IPS-18c (cell line): ENCODE measurements around the gene SLC15A3.

ENCODE experiments used
- H3K4me3 ChIP-seq: 2 replicates; pipeline ENCODE4 v1.7.0; 2013; ENCODE audit warnings: low read depth, mild to moderate bottlenecking, low read length, moderate library complexity; ENCODE audit not compliant: insufficient read depth
- H3K9me3 ChIP-seq: one replicate; pipeline ENCODE4 v1.6.1; 2013; ENCODE audit warnings: mild to moderate bottlenecking, low read length, moderate library complexity; ENCODE audit not compliant: control insufficient read depth, insufficient read depth

The SLC15A3 gene

GRCh38 chr11:60897496-60897895 is 54.5 kb downstream of the SLC15A3 start:
- Histone ChIP-seq H3K9me3 (no peaks in the 10 kb centered on the region), H3K4me3 (no peak overlapping the region)

DNA sequence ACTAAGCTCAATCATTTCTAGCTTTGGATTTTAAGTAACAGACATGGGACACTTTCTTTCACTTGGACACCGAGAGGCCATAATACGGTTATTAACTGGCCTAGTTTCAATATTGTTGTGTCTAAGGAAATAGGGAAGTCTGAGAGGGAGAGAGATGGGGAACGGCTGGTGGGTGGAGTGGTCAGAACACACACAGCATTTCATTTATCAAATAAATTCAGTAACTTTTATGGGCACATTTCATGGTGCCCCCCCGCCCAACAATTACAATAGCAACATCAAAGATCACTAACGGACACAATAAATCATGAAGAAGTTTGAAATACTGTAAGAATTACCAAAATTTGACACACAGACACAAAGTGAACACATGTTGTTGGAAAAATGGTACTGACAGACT is 56.3 kb downstream of the SLC15A3 start:
- H3K9me3 ChIP-seq: no peaks in the 10 kb centered on the region
- no peak overlapping the region for H3K4me3 ChIP-seq

GRCh38 chr11:60891103-60891741 is 60.8 kb downstream of the SLC15A3 start:
- H3K4me3 ChIP-seq: no peak overlapping the region
- H3K9me3 ChIP-seq: no peaks in the 10 kb centered on the region

DNA sequence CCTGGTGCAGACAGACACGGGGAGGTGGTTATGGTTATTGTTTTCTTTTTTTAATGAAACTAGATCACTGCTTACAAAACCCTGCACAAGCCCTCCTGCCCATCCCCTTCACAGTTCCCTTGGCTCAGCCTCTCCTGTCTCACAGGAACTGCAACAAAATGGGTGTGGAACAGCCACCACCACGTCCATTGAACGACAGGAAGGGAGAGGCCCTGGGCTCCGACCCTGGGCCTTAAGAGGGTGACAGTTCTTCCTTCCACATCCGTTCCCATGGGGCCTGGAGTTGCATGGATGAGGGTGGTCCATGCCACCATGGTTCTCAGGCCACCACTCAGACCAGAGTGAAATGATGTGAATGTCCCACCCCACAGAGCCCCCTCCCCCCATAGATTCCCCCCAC is 61.3 kb downstream of the SLC15A3 start:
- Histone ChIP-seq H3K9me3 (no peaks in the 10 kb centered on the region), H3K4me3 (no peak overlapping the region)

GRCh38 chr11:60889869-60890311 is 62.1 kb downstream of the SLC15A3 start:
- no peak overlapping the region for H3K4me3 ChIP-seq
- H3K9me3 ChIP-seq: no peaks in the 10 kb centered on the region

DNA sequence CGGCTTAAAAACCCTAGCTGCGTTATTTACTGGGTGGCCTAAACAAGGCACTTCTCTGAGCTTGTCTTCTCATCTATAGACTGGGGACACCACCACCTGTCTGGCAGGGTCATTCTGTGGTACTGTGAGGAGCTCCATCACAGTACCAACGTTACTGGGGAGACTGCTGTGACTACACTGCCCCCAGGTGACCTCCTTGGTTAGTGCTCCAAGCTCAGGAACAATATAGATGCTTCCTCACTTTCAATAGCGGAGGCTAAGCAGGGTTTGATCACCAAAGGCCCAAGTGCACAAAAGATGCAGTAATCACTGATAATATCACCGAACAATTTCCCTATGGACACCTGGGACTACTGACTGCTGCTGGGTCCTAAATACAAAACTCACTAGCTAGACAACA is 64.4 kb downstream of the SLC15A3 start:
- Histone ChIP-seq H3K4me3 (no peak overlapping the region), H3K9me3 (no peaks in the 10 kb centered on the region)
